HEK293 (cell line): ENCODE measurements around the gene SPHK1.
A peak's percentile ranks its signal among the peaks of the same experiment; 100 is the strongest.

Source experiments
- GFI1B ChIP-seq: fragments of 450-650 bp; formaldehyde crosslinking; IDR thresholded peaks from 2 replicates; pipeline ENCODE4 v1.5.1; 2016; ENCODE audit warnings: missing biosample characterization, missing genetic modification characterization
- KLF7 ChIP-seq: fragments of 450-650 bp; formaldehyde crosslinking; IDR thresholded peaks from 2 replicates; pipeline ENCODE4 v1.5.1; 2016; ENCODE audit warnings: missing biosample characterization, missing genetic modification characterization, borderline replicate concordance
- MEIS1 ChIP-seq: sonication (generic); formaldehyde crosslinking; IDR thresholded peaks from 2 replicates; pipeline ENCODE4 v1.8.1; 2022; ENCODE audit warnings: missing genetic modification reagents, mild to moderate bottlenecking, borderline replicate concordance
- REST ChIP-seq: fragments of 450-650 bp; formaldehyde crosslinking; IDR thresholded peaks from 2 replicates; pipeline ENCODE4 v1.5.1; 2016; ENCODE audit warnings: missing biosample characterization, missing genetic modification characterization
- ZEB2 ChIP-seq: fragments of 450-650 bp; formaldehyde crosslinking; IDR thresholded peaks from 2 replicates; pipeline ENCODE4 v1.5.1; 2016; ENCODE audit warnings: missing biosample characterization, missing genetic modification characterization
- ZFP41 ChIP-seq: fragments of 450-650 bp; formaldehyde crosslinking; IDR thresholded peaks from 2 replicates; pipeline ENCODE4 v1.5.1; 2016; ENCODE audit warnings: missing biosample characterization, missing genetic modification characterization, borderline replicate concordance
- ZNF10 ChIP-seq: fragments of 450-650 bp; formaldehyde crosslinking; IDR thresholded peaks from 2 replicates; pipeline ENCODE4 v1.5.1; 2017; ENCODE audit warnings: missing biosample characterization, missing genetic modification characterization
- ZNF174 ChIP-seq: fragments of 450-650 bp; formaldehyde crosslinking; IDR thresholded peaks from 2 replicates; pipeline ENCODE4 v1.5.0; 2017; ENCODE audit warnings: missing biosample characterization, mild to moderate bottlenecking, missing genetic modification characterization
- ZNF239 ChIP-seq: fragments of 450-650 bp; formaldehyde crosslinking; IDR thresholded peaks from 2 replicates; pipeline ENCODE4 v1.5.1; 2016; ENCODE audit warnings: missing biosample characterization, missing genetic modification characterization
- ZNF248 ChIP-seq: fragments of 450-650 bp; formaldehyde crosslinking; IDR thresholded peaks from 2 replicates; pipeline ENCODE4 v1.5.1; 2017; ENCODE audit warnings: missing biosample characterization, missing genetic modification characterization
- ZNF274 ChIP-seq, 2 experiments: fragments of 200-500 bp in 1 of 2; fragments of 450-650 bp in 1 of 2; sonication (Bioruptor generic) in 1 of 2; formaldehyde crosslinking in 1 of 2; IDR thresholded peaks; 2 replicates each; pipeline versions ENCODE4 v1.5.1 to v1.6.1; 2014 to 2016; ENCODE audit warnings: borderline replicate concordance in 1 of 2, inconsistent platforms in 1 of 2, low read length in 1 of 2, missing biosample characterization in 1 of 2, missing genetic modification characterization in 1 of 2
- ZNF280C ChIP-seq: fragments of 450-650 bp; formaldehyde crosslinking; IDR thresholded peaks from 2 replicates; pipeline ENCODE4 v1.5.1; 2016; ENCODE audit warnings: missing biosample characterization, missing genetic modification characterization
- ZNF311 ChIP-seq: fragments of 450-650 bp; formaldehyde crosslinking; IDR thresholded peaks from 2 replicates; pipeline ENCODE4 v1.5.1; 2017; ENCODE audit warnings: missing biosample characterization, missing genetic modification characterization, borderline replicate concordance
- ZNF350 ChIP-seq: fragments of 450-650 bp; formaldehyde crosslinking; IDR thresholded peaks from 2 replicates; pipeline ENCODE4 v1.5.0; 2017; ENCODE audit warnings: missing biosample characterization, mild to moderate bottlenecking, missing genetic modification characterization
- ZNF510 ChIP-seq: fragments of 450-650 bp; formaldehyde crosslinking; IDR thresholded peaks from 2 replicates; pipeline ENCODE4 v1.5.1; 2018; ENCODE audit warnings: mild to moderate bottlenecking, missing genetic modification characterization, missing biosample characterization; ENCODE audit not compliant: insufficient replicate concordance
- ZNF513 ChIP-seq: fragments of 450-650 bp; IDR thresholded peaks from 2 replicates; pipeline ENCODE4 v1.5.1; 2018; ENCODE audit warnings: missing biosample characterization, missing genetic modification characterization
- ZNF560 ChIP-seq: fragments of 450-650 bp; formaldehyde crosslinking; IDR thresholded peaks from 2 replicates; pipeline ENCODE4 v1.5.1; 2017; ENCODE audit warnings: missing biosample characterization, missing genetic modification characterization, borderline replicate concordance
- ZNF658 ChIP-seq: fragments of 450-650 bp; formaldehyde crosslinking; IDR thresholded peaks from 2 replicates; pipeline ENCODE4; 2016; ENCODE audit warnings: missing biosample characterization, missing genetic modification characterization
- ZNF701 ChIP-seq: fragments of 450-650 bp; formaldehyde crosslinking; IDR thresholded peaks from 2 replicates; pipeline ENCODE4 v1.5.1; 2016; ENCODE audit warnings: missing biosample characterization, missing genetic modification characterization
- ZNF707 ChIP-seq: fragments of 450-650 bp; formaldehyde crosslinking; IDR thresholded peaks from 2 replicates; pipeline ENCODE4 v1.5.1; 2016; ENCODE audit warnings: missing biosample characterization, missing genetic modification characterization
- ZNF792 ChIP-seq: fragments of 450-650 bp; formaldehyde crosslinking; IDR thresholded peaks from 2 replicates; pipeline ENCODE4 v1.5.1; 2016; ENCODE audit warnings: missing biosample characterization, missing genetic modification characterization
- ZSCAN4 ChIP-seq: fragments of 450-650 bp; formaldehyde crosslinking; IDR thresholded peaks from 2 replicates; pipeline ENCODE4 v1.5.1; 2017; ENCODE audit warnings: missing biosample characterization, missing genetic modification characterization
- TF ChIP-seq, protein P1 (sequence below): fragments of 450-650 bp; formaldehyde crosslinking; IDR thresholded peaks from 2 replicates; pipeline ENCODE4 v1.5.1; 2016; ENCODE audit warnings: missing biosample characterization, missing genetic modification characterization
- TF ChIP-seq, protein P2 (sequence below): fragments of 450-650 bp; formaldehyde crosslinking; IDR thresholded peaks from 2 replicates; pipeline ENCODE4 v1.5.1; 2016; ENCODE audit warnings: missing biosample characterization, missing genetic modification characterization, borderline replicate concordance

The SPHK1 gene

GRCh38 chr17:76353599-76354316 lies 30.7 kb upstream of the SPHK1 start, which contains the start of gene PRPSAP1 (continued):
- TF ChIP-seq ZNF174 (tag by site-specific recombination) (no peak), ZFP41 (no peak), ZSCAN4 (tag by site-specific recombination) (no peak; the same call in 1 of the 2 replicates), MEIS1 (CRISPR knock-in tag) (no peak), ZNF239 (no peak; the same call in 1 of the 2 replicates), ZNF792 (tag by site-specific recombination) (no peak), ZNF510 (tag by site-specific recombination) (no peak), ZNF311 (tag by site-specific recombination) (no peak), GFI1B (tag by site-specific recombination) (no peak), ZNF513 (tag by site-specific recombination) (0 out of 2 replicates have a peak, but pooled peaks have one; percentile 24), ZNF560 (no peak), ZNF248 (tag by site-specific recombination) (no peak), ZNF701 (no peak), ZEB2 (tag by site-specific recombination) (peak; percentile 97), KLF7 (tag by site-specific recombination) (peak; percentile 98), ZNF274 (IDR thresholded peaks at IDR 0.05; ENCODE audit: low read length) (no peak), ZNF274 (tag by site-specific recombination; IDR thresholded peaks at IDR 0.05; ENCODE audit: borderline replicate concordance) (no peak), ZNF707 (tag by site-specific recombination) (no peak), ZNF280C (tag by site-specific recombination) (no peak), REST (no peak), ZNF10 (tag by site-specific recombination) (no peak), ZNF350 (tag by site-specific recombination) (no peak), ZNF658 (tag by site-specific recombination) (no peak)
- TF ChIP-seq, protein P1, sequence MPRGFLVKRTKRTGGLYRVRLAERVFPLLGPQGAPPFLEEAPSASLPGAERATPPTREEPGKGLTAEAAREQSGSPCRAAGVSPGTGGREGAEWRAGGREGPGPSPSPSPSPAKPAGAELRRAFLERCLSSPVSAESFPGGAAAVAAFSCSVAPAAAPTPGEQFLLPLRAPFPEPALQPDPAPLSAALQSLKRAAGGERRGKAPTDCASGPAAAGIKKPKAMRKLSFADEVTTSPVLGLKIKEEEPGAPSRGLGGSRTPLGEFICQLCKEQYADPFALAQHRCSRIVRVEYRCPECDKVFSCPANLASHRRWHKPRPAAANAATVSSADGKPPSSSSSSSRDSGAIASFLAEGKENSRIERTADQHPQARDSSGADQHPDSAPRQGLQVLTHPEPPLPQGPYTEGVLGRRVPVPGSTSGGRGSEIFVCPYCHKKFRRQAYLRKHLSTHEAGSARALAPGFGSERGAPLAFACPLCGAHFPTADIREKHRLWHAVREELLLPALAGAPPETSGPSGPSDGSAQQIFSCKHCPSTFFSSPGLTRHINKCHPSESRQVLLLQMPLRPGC (tag by site-specific recombination): peak; percentile 85
- TF ChIP-seq, protein P2, sequence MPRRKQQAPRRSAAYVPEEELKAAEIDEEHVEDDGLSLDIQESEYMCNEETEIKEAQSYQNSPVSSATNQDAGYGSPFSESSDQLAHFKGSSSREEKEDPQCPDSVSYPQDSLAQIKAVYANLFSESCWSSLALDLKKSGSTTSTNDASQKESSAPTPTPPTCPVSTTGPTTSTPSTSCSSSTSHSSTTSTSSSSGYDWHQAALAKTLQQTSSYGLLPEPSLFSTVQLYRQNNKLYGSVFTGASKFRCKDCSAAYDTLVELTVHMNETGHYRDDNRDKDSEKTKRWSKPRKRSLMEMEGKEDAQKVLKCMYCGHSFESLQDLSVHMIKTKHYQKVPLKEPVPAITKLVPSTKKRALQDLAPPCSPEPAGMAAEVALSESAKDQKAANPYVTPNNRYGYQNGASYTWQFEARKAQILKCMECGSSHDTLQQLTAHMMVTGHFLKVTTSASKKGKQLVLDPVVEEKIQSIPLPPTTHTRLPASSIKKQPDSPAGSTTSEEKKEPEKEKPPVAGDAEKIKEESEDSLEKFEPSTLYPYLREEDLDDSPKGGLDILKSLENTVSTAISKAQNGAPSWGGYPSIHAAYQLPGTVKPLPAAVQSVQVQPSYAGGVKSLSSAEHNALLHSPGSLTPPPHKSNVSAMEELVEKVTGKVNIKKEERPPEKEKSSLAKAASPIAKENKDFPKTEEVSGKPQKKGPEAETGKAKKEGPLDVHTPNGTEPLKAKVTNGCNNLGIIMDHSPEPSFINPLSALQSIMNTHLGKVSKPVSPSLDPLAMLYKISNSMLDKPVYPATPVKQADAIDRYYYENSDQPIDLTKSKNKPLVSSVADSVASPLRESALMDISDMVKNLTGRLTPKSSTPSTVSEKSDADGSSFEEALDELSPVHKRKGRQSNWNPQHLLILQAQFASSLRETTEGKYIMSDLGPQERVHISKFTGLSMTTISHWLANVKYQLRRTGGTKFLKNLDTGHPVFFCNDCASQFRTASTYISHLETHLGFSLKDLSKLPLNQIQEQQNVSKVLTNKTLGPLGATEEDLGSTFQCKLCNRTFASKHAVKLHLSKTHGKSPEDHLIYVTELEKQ: no peak; the same call in 1 of the 2 replicates
